MM.1S (cell line): Measurements from ENCODE around the gene MTX1.
"Not testable (repeated sequence)": the region's sequence is repeated elsewhere in the genome, so short reads cannot be mapped to it uniquely, and the experiment has no call there.

ENCODE experiments used
- DNase-seq: peaks from one replicate; pipeline ENCODE4 v3.0.0-alpha.2; 2015
- H2AFZ ChIP-seq: fragments of 300-600 bp; sonication (generic); 2 replicates; pipeline ENCODE4 v1.6.0; 2016; ENCODE audit warnings: antibody characterized with exemption, low read length
- H3F3A ChIP-seq: fragments of 300-600 bp; sonication (generic); 2 replicates; pipeline ENCODE4 v1.6.1; 2016; ENCODE audit warnings: mild to moderate bottlenecking, antibody characterized with exemption, low read length, moderate library complexity, mixed read lengths; ENCODE audit not compliant: insufficient read depth
- H3K27ac ChIP-seq: fragments of 300-600 bp; sonication (generic); 2 replicates; pipeline ENCODE4 v1.5.1; 2016; ENCODE audit warnings: mild to moderate bottlenecking, low read length
- H3K27me3 ChIP-seq: fragments of 300-600 bp; sonication (generic); replicated peaks from 2 replicates; pipeline ENCODE4 v1.6.0; 2016; ENCODE audit warnings: low read length; ENCODE audit not compliant: insufficient read depth
- H3K36me3 ChIP-seq: fragments of 300-600 bp; sonication (generic); replicated peaks from 2 replicates; pipeline ENCODE4 v1.6.1; 2016; ENCODE audit warnings: mild to moderate bottlenecking, low read length, mixed read lengths; ENCODE audit not compliant: insufficient read depth
- H3K4me1 ChIP-seq: fragments of 300-600 bp; sonication (generic); 2 replicates; pipeline ENCODE4 v1.6.1; 2016; ENCODE audit warnings: low read length, mixed read lengths
- H3K4me2 ChIP-seq: fragments of 300-600 bp; sonication (generic); 2 replicates; pipeline ENCODE4 v1.6.0; 2016; ENCODE audit warnings: low read depth, low read length
- H3K4me3 ChIP-seq: fragments of 300-600 bp; sonication (generic); 2 replicates; pipeline ENCODE4 v1.5.1; 2016; ENCODE audit warnings: low read length, mixed read lengths
- H3K79me2 ChIP-seq: fragments of 300-600 bp; sonication (generic); 2 replicates; pipeline ENCODE4 v1.6.1; 2016; ENCODE audit warnings: mixed run types, low read length, mixed read lengths
- H3K9ac ChIP-seq: fragments of 300-600 bp; sonication (generic); 2 replicates; pipeline ENCODE4 v1.6.1; 2016; ENCODE audit warnings: low read length, mixed read lengths
- H3K9me2 ChIP-seq: fragments of 300-600 bp; sonication (generic); replicated peaks from 2 replicates; pipeline ENCODE4 v1.6.1; 2016; ENCODE audit warnings: mild to moderate bottlenecking, low read length, mixed read lengths; ENCODE audit not compliant: insufficient read depth
- H3K9me3 ChIP-seq: fragments of 300-600 bp; sonication (generic); replicated peaks from 2 replicates; pipeline ENCODE4 v1.6.1; 2016; ENCODE audit warnings: mild to moderate bottlenecking, low read length, mixed read lengths; ENCODE audit not compliant: insufficient read depth
- H4K20me1 ChIP-seq: fragments of 300-600 bp; sonication (generic); 2 replicates; pipeline ENCODE4 v1.6.1; 2016; ENCODE audit warnings: mild to moderate bottlenecking, low read length, moderate library complexity, mixed read lengths; ENCODE audit not compliant: insufficient read depth
- CTCF ChIP-seq: fragments of 300-600 bp; sonication (generic); IDR thresholded peaks from 2 replicates; pipeline ENCODE4 v1.5.1; 2016; ENCODE audit warnings: antibody characterized with exemption, low read length, mixed read lengths
- EZH2 ChIP-seq: fragments of 300-600 bp; sonication (generic); optimal IDR thresholded peaks from 2 replicates; pipeline ENCODE3; 2017; ENCODE audit warnings: low read depth, mild to moderate bottlenecking, antibody characterized with exemption, low read length, mixed read lengths
- EZH2phosphoT487 ChIP-seq: fragments of 300-600 bp; sonication (generic); IDR thresholded peaks from 2 replicates; pipeline ENCODE4 v1.6.1; 2018; ENCODE audit warnings: antibody characterized with exemption, low read length

The MTX1 gene

GRCh38 chr1:155164625-155165024, 43.9 kb upstream of the MTX1 start:
- H3K79me2 ChIP-seq, H4K20me1 ChIP-seq, H3K27ac ChIP-seq, H3K4me3 ChIP-seq, H3K4me1 ChIP-seq, H3K36me3 ChIP-seq, DNase-seq, H3K27me3 ChIP-seq, H3F3A ChIP-seq, H3K9ac ChIP-seq, H3K9me3 ChIP-seq, H3K9me2 ChIP-seq, H2AFZ ChIP-seq, H3K4me2 ChIP-seq: not testable (repeated sequence)

- no peak for DNase-seq
- 0 out of 2 replicates have a peak, but pooled peaks cover 5% of the 10 kb centered on the region for H3F3A ChIP-seq
- no peak overlapping the region for H3K4me2 ChIP-seq
- H3K79me2 ChIP-seq = no peaks in the 10 kb centered on the region
- peaks cover 3% of the 10 kb centered on the region; the same call in 1 of the 2 replicates for H3K4me1 ChIP-seq
- no peak overlapping the region for H3K4me3 ChIP-seq
- no peaks in the 10 kb centered on the region for H3K27me3 ChIP-seq
- no peak overlapping the region for H3K9ac ChIP-seq
- H3K36me3 ChIP-seq = no peaks in the 10 kb centered on the region
- no peak overlapping the region for H3K27ac ChIP-seq
- H4K20me1 ChIP-seq = no peaks in the 10 kb centered on the region
- no peak overlapping the region for H2AFZ ChIP-seq
- no peaks in the 10 kb centered on the region for H3K9me2 ChIP-seq
- H3K9me3 ChIP-seq = no peaks in the 10 kb centered on the region
- TF ChIP-seq EZH2phosphoT487 (no peak), CTCF (no peak)
Observed at GRCh38 chr1:155166051-155166470, 42.4 kb upstream of the MTX1 start.

DNA sequence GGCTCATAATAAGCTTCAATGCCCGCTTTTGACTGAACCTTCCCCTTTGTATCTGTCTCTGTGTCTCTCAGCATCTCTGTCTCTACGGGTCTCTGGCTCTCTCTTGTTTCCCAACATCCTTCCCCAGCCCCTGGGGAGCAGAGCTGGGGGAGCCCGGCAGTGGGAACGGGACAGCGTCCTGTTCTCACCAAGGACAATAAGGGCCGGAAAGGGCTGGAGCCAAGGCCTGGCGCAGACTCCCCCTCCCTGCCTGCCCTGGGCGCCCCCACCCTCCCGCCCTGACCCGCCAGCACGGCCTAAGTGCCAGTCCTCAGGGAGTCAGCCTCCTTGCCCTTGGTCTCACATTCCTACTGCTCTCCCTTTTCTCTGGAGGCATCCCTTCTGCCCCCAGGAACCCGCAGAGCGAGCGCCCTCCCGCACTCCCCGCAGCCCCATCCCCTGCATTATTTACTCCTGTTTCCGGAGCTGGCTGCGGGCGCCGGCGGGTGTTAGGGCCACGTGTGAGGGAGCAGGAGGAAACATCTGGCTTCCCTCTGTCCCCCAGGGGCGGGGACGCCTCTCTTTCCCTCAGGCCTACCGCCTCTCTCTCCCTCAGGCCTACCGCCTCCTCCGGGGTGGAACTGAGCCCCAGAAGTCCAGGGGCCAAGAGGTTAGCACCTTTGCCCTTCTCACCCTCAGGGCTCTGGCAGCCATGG, 41.9 kb upstream of the MTX1 start:
- Histone ChIP-seq H3K9me3 (no peaks in the 10 kb centered on the region), H2AFZ (no peak overlapping the region), H3K9me2 (no peaks in the 10 kb centered on the region), H4K20me1 (no peaks in the 10 kb centered on the region), H3K27ac (no peak overlapping the region), H3F3A (0 out of 2 replicates have a peak, but pooled peaks cover 5% of the 10 kb centered on the region), H3K9ac (no peak overlapping the region), H3K4me3 (no peak overlapping the region), H3K4me1 (peaks cover 3% of the 10 kb centered on the region; the same call in 1 of the 2 replicates), H3K79me2 (peaks cover 4% of the 10 kb centered on the region), H3K4me2 (no peak overlapping the region), H3K36me3 (no peaks in the 10 kb centered on the region), H3K27me3 (no peaks in the 10 kb centered on the region)
- TF ChIP-seq EZH2phosphoT487 (no peak), CTCF (no peak), EZH2 (no peak)
- DNase-seq = no peak
